GM23248 (cell line): ENCODE measurements around the gene PPFIA4.

Experiments
- EZH2 ChIP-seq: fragments of 200-600 bp; sonication (generic); IDR thresholded peaks from 2 replicates; pipeline ENCODE4 v1.6.1; 2018; ENCODE audit warnings: antibody characterized with exemption, mild to moderate bottlenecking; ENCODE audit not compliant: insufficient read depth, poor library complexity, severe bottlenecking
- EZH2phosphoT487 ChIP-seq: fragments of 200-600 bp; sonication (generic); IDR thresholded peaks from 2 replicates; pipeline ENCODE4 v1.6.1; 2018; ENCODE audit warnings: antibody characterized with exemption, moderate library complexity, mild to moderate bottlenecking, low read depth; ENCODE audit not compliant: insufficient read depth

- TF ChIP-seq EZH2 (no peak), EZH2phosphoT487 (no peak)
Observed at GRCh38 chr1:203116091-203116820, 90.0 kb downstream of the PPFIA4 start.
